GM19468 (cell line): ENCODE measurements around the gene COPG2.
"Not testable (repeated sequence)": the region's sequence is repeated elsewhere in the genome, so short reads cannot be mapped to it uniquely, and the experiment has no call there.

Experiments used
- ATAC-seq: cut with Tn5 transposase; IDR thresholded peaks from one replicate; pipeline ENCODE4 v1.9.1; 2021; ENCODE audit warnings: mild to moderate bottlenecking, moderate library complexity, moderate number of reproducible peaks; ENCODE audit not compliant: unreplicated experiment; ENCODE audit errors: extremely low read depth

COPG2 gene

DNA sequence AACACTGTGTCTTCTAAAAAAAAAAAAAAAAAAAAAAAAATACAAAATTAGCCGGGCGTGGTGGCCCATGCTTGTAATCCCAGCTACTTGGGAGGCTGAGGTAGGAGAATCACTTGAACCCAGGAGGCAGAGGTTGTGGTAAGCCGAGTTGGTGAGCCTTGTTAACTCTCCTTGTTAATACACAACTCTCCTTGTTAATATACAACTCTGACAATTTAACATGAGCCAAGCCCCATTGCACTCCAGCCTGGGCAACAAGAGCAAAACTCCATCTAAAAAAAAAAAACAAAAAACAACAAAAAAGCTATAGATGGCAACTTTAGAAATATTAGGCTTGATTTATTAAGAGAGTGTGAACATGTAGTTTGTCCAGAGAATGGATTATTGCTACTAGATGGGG, 156.5 kb downstream of the COPG2 start:
- not testable (repeated sequence) for ATAC-seq

DNA sequence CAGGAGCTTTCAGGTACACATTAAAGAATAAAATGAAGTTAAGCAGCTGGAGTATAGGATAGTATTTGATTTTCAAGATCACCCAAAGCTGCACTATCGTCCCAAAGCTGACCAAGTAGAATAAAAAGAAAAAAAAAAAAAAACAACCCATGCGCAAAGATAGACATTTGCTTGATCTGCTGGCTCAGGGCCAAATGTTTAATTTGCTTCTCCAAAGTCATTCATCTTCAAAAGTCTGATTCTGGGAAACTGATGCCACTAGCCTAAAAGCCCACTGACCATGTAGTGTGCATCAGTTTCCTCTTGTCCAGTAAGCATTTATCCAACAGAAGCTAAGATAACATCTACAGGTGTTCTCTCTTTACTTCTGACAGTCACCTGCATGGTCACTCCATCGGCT, 162.2 kb downstream of the COPG2 start:
- no peak for ATAC-seq

DNA sequence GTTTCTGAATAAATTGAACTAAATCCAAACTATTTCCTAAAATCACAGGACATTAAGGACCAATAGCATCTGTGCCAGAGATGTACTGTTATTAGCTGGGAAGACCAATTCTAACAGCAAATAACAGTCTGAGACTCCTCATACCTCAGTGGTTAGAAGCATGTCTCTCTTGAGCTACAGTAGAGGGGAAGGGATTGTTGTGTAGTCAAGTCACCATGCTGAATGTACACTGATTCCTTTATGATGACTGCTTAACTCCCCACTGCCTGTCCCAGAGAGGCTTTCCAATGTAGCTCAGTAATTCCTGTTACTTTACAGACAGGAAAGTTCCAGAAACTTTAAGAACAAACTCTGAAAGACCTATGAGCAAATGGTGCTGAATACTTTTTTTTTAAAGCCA, 162.8 kb downstream of the COPG2 start:
- ATAC-seq, result no peak

DNA sequence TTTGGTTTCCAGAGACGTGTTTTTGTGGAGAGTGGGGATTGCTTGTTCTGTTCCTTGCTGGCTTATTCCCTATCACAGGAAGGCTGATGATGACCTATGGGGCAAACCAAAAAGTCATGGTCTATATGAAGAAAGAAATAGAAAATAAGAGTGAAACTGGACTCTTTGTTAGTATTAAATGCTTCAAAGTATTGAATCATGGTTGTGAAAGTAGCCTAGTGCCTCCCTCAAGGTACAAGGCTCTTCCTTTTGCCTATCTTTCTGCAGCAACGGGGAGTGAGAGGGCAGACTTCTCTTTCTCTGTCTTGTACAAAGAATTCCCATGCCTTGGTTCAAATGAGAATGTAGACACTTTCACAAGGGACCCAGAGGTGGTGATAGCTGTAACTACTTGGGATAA, 167.6 kb downstream of the COPG2 start:
- no peak for ATAC-seq

DNA sequence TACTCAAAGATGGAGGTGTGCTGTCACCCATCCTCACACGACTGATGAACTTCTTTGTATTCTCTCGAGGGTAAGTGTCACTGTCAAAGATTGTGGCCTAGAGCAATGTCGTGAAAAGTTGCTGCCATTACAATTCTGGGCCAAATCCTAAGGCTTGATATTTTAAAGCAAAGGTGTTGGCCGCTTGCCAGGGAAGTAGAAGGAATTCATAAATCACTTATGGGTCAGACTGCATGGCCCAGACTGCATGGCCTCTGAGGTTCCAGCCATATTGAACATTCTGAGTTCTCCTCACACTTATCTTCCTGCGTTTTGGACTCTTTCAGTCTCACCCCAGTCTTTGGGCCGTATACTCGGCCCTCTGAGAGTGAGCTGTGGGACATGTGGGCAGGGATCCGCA, 168.1 kb downstream of the COPG2 start:
- ATAC-seq, result no peak

DNA sequence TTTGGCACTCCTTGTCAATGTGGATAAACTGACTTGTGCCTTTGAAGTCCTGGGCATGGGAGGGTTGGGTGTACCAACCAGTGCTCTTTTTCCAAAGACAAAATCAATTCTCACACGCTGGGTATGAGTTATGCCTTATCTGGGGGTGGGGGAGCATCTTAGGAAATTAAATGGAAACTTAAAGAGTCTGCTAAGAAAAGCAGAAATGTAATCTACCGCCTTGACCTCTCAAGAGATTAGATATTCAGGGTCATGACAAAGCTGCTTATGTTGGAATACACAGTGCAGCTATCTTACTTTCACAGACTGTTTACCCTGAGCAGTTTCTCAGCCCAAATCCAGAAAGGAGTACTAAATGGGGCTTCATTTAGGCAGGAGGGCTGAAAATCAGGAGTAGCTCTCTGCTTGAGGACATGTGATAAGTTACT, 174.1 kb downstream of the COPG2 start:
- ATAC-seq, result no peak

DNA sequence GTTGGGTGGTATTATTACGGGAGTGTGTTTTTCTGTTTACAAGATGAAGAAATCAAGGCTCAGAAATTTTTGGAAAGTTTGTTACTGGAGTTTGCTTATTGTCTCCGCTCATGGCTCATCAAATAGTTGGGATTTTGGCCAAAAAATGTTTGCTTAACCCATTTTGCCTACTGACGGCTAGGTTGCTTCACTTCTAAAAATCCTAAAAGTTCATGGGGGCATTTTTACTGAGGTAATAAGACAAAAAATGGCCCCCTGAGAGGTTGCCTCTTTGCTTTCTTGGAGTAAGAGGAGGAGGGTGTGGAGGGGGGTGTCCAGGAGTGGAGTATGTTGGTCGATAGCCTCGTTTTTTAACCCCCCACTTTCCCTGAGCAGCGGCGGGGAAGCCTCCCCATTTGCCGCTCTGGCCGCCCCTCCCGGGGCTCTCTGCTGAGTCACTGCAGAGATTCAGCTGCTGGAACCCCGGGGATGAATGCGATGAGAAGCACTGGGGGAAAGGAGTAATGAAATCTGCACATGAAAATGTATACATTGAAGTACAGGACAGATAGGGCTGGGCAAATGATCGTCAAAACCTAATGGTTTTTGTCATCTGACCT, 175.2 kb downstream of the COPG2 start:
- no peak for ATAC-seq

DNA sequence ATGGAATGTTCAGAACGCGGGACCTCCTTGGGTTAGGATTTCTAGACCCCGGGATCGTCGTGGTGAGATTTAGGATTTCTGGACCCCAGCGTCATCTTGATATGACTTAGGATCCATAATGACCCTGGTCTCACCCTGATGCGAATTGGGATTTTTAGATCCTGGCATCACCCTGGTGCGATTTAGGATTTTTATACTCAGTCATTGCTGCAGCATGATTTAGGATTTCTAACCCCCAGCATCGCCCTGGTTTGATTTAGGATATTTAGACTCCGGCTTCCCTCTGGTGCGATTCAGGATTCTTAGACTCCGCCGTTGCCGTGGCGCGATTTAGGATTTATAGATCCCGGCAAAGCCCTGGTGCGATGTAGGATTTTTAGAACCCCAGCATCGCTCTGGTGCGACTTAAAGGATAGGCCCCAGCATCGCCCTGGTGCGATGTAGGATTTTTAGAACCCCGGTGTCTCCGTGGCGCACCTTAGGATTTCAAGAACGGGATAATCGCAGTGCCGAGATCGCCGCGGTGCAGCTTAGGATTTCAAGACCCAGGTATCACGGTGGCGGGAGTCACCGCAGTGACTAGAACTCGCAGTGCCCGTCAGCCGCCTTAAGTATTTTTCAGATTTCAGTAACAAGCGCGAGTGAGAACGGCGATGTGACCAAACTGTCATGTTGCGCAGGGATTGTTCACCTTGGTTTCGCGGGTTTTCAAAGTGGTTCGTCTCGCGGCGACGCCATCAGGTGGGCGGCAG, 175.8 kb downstream of the COPG2 start:
- ATAC-seq, result no peak

DNA sequence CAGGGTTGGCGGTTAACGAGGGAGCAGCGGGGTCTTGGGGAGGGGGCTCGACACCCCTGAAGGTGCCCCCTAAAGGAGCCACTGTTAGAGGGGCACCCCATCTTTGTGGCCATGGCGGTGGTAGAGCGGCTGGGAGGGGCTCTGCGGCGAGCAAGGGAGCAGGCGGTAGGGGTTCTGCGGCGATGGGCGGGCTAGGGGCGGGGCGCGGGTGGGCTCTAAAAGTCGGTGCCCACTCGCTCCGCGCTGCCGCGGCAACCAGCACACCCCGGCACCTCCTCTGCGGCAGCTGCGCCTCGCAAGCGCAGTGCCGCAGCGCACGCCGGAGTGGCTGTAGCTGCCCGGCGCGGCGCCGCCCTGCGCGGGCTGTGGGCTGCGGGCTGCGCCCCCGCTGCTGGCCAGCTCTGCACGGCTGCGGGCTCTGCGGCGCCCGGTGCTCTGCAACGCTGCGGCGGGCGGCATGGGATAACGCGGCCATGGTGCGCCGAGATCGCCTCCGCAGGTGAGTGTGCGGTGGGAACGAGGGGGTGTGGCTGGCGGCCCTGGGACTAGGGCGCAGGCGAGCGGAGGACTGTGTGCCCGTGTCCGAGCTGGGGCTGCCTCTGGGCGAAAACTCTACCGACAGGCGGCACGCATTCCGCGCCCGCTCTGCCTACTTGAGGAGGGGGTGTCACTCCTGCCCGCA, 176.6 kb downstream of the COPG2 start, which contains the start of gene MEST:
Gene MEST (plus strand): TSS at position 245 of the 682 bp plus-strand sequence. CDS start 229 bp downstream, at position 474.
- no peak for ATAC-seq

DNA sequence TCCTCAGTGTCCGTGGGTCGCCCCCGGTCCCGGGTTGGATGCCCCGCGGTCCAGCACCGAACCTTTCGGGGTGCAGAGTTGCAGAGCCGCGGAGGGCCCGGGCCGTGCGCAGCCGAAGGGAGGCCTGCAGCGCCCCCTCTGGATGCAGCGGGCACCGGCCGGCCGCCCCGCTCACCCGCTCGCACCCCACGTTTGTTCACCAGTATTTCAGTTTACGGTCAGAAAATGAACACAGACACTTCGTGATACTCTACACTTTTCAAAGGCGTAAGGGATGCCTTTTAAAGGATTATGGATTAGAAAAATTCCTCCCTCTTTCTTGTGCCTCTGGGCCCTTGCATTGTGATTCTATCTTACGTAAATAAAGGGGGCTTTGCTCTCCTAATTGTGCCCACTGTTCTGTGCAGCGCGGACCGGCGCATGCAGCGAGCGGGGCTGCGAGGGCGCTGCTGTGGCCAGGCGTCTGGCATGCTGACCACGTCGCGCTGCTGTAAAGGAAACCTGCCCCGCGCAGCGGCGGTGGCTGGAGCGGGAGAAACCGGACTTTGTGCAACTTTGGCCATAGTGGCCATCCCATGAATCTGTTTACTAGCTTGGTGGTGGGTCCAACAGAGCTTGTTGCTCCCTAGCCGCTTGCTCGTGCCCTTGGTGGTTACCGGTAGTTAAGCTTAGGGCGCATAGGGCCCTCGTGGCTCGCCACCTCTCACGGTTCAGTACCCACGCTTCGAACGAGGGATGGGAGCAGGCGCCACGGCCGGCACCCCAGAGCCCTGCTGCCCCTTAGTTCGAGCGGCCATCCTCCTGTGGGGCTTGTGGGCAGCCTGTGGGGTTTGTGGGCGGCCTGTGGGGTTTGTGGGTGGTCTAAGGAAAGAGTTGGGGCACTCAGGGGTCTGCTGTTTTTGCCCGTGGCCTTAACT, 177.4 kb downstream of the COPG2 start:
- ATAC-seq, result no peak

DNA sequence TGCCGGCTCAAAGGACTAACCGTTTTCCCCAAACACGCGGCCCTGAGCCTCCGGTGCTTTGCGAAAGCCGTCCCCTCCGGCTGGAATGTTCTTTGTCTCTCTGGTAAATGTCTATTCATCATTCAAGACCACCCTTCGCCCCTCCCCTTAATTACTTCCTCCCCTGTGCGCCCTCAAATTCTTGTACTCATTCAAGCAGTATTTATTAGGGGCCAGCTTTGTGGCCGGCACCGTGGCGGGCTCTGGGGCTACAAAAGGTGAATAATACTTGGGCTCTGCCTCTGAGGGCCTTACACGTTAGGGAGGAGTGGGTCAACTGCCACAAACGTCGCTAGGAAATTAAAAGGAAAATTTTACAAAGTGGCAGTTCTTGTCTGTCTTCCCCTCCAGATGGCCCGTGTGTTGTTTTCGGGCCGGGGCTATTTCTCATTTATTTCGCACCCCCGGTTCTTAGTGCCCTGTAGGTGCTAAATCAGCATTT, 178.2 kb downstream of the COPG2 start:
- ATAC-seq, result no peak

DNA sequence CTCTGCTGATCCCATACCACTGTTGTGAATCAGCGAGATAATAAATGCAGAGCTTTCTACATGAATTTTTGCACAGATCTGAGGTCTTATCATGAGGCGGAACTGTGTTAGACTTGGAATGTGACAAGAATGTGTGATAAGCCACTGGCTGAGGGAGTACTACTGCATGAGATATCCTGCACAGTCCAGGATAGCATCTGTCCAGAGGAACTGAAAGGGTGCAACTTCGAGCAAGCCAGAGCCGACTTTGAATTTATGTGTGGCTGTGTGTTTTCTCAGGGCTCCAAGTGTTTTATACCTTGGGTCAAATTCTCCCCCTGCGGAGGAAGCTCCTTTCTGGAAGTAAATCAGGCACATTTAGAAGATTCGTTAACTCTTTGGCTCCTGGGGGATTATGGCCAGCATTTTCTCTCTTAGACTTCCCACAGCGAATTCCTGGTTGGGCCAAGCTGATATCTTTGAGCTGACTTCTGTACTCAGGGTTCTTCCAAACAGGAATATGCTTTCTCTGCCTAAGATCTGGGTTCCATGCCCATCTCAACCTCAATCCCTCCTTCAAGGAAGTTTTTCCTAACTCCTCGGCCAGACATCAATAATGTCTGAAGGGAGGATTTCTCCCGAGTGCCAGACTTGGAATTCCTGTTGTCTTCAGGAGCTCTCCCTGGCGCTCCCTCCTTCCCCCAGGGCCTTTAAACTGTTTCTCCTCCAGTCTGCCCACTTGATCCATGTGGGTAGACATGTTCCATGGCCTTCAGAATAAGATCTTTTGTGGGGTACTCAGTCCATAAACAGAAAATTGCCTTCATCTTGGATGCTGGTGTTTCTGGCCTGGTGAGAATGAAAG, 179.2 kb downstream of the COPG2 start:
- ATAC-seq, result no peak

DNA sequence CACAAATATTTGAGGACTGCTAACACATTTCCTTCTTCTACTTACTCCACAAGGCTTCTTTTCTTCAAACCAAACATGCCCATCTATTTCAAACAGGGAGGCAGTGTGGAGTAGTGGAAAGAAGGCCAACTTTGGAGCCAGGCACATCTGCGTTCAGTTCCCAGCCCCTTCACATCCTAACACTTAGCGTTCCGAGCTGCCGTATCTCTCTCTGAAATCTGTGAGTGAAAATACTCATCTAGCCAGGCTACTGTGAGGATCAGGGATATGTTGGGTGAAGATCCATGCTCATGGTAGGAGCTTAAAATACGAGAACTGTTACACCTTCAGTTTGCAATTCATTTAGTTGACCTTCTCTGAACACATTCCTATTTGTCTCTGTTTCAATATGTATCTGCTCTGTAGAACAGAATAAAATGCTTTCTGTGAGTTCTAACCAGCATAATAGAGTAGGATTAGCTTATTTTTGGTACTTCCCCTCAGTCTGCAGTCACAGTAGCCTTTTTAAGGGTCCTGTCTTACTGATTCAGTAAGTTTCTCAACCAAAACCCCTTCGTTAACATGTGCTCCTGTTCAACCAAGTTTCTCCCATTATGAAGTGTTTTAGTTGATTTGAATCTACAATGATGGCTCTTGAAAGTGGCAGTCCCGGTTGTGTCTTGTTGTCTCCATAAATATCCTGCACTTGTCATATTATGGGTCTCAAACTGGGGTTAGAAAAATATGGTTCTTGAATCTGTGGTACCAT, 180.0 kb downstream of the COPG2 start:
- no peak for ATAC-seq

DNA sequence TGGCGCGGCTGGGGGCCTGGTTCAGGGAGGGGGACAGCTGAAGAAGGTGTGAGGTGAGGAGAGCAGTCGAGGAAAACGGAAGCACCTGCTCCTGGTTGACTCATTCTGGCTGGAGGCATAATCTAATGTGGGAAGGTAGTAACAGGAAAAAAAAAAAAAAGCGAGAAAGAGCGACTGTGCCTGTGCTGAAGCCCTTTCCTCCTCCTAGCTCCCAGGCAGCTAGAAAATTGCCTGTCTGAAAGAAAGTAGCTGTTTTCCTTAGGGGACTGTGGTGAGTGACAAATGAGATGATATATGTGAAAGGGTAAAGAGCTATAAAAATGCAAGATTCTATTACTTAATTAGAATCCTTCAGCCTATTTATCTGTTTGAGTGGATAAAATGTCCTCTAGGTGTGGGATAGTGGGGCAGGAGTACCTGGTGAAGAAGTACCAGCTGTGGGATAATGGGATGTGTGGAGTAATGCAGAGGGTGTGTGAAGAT, 181.6 kb downstream of the COPG2 start:
- no peak for ATAC-seq

DNA sequence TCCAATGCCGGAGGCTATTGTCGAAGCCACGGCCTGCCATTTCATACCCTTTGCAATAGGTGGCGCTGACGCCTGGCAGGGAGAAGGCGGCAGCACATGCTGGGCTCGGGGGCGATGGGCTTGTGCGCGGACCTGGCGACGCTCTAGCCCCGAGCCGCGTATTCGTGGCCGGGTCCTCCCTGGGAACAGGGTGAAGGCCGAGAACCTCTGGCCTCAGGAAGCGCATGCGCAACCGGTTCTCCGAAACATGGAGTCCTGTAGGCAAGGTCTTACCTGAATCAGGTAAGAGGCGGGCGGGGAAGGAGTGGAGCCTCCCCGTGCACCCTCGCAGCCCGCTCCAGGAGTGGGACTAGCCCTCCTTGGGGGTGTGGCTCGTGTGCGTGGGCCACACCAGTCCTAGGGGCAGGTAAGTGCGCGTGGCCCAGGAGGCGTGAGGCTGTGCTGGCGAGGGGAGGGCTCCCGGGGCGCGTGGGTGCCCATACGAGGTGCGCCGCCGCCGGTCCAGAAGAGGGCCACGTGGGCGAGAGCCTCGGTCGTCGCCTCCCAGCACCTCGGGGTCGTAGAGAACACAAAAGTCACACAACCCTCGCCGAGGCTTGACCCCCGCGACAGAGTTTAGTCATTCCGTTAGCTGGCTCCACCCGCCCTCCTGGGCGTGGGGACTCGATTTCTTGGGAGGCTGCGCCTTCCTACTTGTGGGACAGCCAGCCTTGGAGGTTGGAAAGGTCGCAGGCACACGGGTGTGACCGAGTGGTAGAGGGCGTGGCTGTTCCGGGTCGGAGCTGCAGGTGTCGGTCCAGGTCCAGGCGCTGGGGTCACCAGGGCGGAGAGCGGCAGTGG, 182.2 kb downstream of the COPG2 start:
- no peak for ATAC-seq

DNA sequence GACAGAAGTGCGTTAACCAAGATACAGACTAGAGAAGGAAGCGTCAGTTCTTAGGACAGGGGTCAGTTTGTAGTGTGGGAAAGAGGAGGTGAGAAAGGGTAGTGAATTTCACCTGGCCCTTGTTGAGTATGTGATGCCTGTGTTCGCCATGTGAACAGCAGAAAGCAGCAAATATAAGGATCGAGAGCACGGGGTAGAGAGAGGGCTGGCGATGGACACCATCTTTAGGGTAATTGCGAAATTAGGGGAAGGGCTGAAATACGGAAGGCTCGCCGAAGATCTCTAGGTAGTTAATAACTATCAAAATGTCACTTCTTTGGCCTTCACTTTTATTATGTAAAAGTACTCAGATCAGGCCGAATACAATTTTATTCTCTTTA, 182.8 kb downstream of the COPG2 start:
- ATAC-seq, result no peak

DNA sequence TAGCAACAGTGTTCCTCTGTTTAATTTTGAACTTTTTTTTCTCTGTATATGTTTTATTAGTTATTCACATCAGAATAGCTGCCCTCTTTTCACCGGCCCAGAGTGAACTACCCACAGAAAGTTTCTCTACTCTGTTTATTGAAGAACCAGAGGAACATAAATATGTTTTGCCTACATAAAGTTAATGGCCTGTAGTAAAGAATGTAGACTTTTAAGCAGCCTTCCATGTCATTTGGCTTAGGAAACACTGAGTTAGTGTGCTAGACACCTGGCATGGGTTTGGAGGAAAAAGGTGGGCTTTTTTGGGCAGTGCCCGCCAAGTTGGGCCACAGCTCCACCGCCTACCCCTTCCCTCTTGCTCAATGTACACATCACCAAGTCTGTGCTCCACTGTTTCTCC, 185.5 kb downstream of the COPG2 start:
- no peak for ATAC-seq

DNA sequence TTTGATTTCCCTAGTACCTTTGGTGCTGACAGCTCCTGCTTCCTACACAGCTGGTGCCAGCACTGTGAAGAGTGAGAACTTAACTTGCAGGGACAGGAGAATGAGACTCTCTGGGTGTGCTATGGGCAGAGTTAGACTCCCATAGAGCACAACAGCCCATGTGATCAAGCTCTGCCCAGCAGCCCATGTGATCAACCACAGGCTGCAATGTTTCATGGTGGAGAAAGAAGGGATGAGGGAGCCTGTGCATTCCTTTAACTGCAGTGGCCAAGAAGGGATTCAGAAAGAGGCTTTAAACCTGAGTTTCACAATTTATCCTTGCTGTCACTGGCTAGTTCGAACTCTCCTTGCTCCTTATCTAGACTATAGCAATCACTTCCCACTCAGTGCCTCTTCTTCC, 186.7 kb downstream of the COPG2 start:
- no peak for ATAC-seq
